Stomach (tissue), 9 donors: Measurements from ENCODE around the gene FOXF2. TPM values are rescaled to one million over a fixed set of nuclear protein-coding genes. Genes with fewer than 3 reads are reported as not detected.
"Not testable (repeated sequence)": the region's sequence is repeated elsewhere in the genome, so short reads cannot be mapped to it uniquely, and the experiment has no call there.

Experiments
- DNase-seq, 2 donors: peaks; one replicate each; pipeline versions ENCODE4 v3.0.0 to v3.0.0-alpha.2; 2013 to 2019
- H3K27ac ChIP-seq, 5 donors: fragments of 200-600 bp in 4 of 5; sonication (generic) in 4 of 5; one replicate each; pipeline ENCODE4 v1.5.1; 2013 to 2019; ENCODE audit warnings: mild to moderate bottlenecking in 1 of 5, moderate library complexity in 1 of 5
- H3K27me3 ChIP-seq, 3 donors: fragments of 200-600 bp; sonication (generic); one replicate each; pipeline ENCODE4 v1.5.1; 2017 to 2019; ENCODE audit warnings: mixed run types in 1 of 3
- H3K36me3 ChIP-seq, 4 donors: fragments of 200-600 bp; sonication (generic); 1 replicate in 3 of 4; 2 replicates in 1 of 4; pipeline ENCODE4 v1.5.1; 2016 to 2019
- H3K4me1 ChIP-seq, 4 donors: fragments of 200-600 bp; sonication (generic); one replicate each; pipeline ENCODE4 v1.5.1; 2016 to 2019
- H3K4me3 ChIP-seq, 4 donors: fragments of 200-600 bp; sonication (generic) in 3 of 4; one replicate each; pipeline ENCODE4 v1.5.1; 2016 to 2019; ENCODE audit warnings: mild to moderate bottlenecking in 1 of 4
- H3K9me3 ChIP-seq, 4 donors: fragments of 200-600 bp; sonication (generic); one replicate each; pipeline ENCODE4 v1.5.1; 2016 to 2019
- CTCF ChIP-seq, 7 experiments: fragments of 450-650 bp in 4 of 7; fragments of 200-600 bp in 3 of 7; sonication (generic) in 3 of 7; IDR thresholded peaks; one replicate each; pipeline ENCODE4 v1.5.1; 2016 to 2019; ENCODE audit warnings: antibody characterized with exemption in 7 of 7, control low read depth in 2 of 7, mild to moderate bottlenecking in 1 of 7
- EP300 ChIP-seq: sonication (generic); formaldehyde crosslinking; IDR thresholded peaks from one replicate; pipeline ENCODE4 v1.6.1; 2017; ENCODE audit warnings: antibody characterized with exemption
- POLR2A ChIP-seq, 4 donors: fragments of 450-650 bp; IDR thresholded peaks; one replicate each; pipeline ENCODE4 v1.6.1; 2016; ENCODE audit warnings: antibody characterized with exemption in 4 of 4, control low read depth in 2 of 4, mild to moderate bottlenecking in 1 of 4, moderate library complexity in 1 of 4
- POLR2AphosphoS5 ChIP-seq, 3 donors: sonication (generic); formaldehyde crosslinking; IDR thresholded peaks; one replicate each; pipeline ENCODE4 v1.6.1; 2016; ENCODE audit warnings: antibody characterized with exemption in 3 of 3
- WGBS, 5 donors: extraction: QIAGEN DNeasy Blood & Tissue Kit in 3 of 5; methylation state at CpG; one replicate each; pipeline versions ENCODE4 v1.1.5 to v1.1.7; 2013 to 2018; 5-methylcytosine and 5-hydroxymethylcytosine counted together
- intact Hi-C: fragments of 100-400 bp; cut with DNase I; formaldehyde crosslinking; loops from one replicate; pipeline ENCODE4 v1.15.1; 2023; ENCODE audit warnings: low total_unique reads
- polyA plus RNA-seq, 3 donors: library from polyadenylated mRNA; stranded (reverse); fragments of 200-250 nt; gene quantifications; one replicate each; pipeline ENCODE4 v1.2.3, GENCODE V29; 2013
- total RNA-seq, 5 donors: library from RNA; depleted of rRNA; stranded (reverse); fragments of >200 nt; gene quantifications; one replicate each; pipeline versions ENCODE4 v1.1.0 to v1.2.3, GENCODE V29; 2014 to 2016
- donor health status: healthy with polysubstance abuse.
- donor health status: Bipolar disorder and iron deficiency.
- donor health status: healthy.

Gene FOXF2
- total and polyA plus RNA-seq, 8 donors: 9.6 to 104 (median 19.2) TPM

DNA sequence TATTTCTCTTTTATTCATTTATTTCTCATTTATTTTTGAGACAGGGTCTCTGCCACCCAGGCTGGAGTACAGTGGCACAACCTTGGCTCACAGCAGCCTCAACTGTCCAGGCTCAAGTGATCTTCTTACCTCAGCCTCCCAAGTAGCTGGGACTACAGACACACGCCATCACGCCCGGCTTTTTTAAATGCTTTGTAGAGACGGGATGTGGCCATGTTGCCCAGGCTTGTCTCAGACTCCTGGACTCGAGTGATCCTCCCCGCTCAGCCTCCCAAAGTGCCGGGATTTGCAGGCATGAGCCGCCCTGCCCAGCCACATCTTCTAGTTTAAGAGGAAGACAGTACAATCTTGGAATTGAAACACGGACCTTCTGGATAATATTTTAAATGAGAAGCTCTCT lies 21.6 kb upstream of the FOXF2 start:
- Histone ChIP-seq H3K27me3 (peaks cover 0 to 16% (median 0%) of the 10 kb centered on the region in 3 donors), H3K4me3 (no peak overlapping the region), H3K27ac (no peak overlapping the region), H3K4me1 (peaks cover 3 to 16% (median 8%) of the 10 kb centered on the region in 4 donors), H3K36me3 (no peaks in the 10 kb centered on the region), H3K9me3 (peaks cover 0 to 22% (median 7%) of the 10 kb centered on the region in 4 donors)
- TF ChIP-seq EP300: no peak
- TF ChIP-seq CTCF (IDR thresholded peaks at IDR 0.05): no peak
- no peak for TF ChIP-seq POLR2AphosphoS5 (IDR thresholded peaks at IDR 0.05)
- no peak for TF ChIP-seq POLR2A (IDR thresholded peaks at IDR 0.05)
- 92 to 94% (median 94%) methylated on average over 9 of the region's 9 CpGs for WGBS, 5 donors
- DNase-seq: no peak
- intact Hi-C loops: no loop called here

DNA sequence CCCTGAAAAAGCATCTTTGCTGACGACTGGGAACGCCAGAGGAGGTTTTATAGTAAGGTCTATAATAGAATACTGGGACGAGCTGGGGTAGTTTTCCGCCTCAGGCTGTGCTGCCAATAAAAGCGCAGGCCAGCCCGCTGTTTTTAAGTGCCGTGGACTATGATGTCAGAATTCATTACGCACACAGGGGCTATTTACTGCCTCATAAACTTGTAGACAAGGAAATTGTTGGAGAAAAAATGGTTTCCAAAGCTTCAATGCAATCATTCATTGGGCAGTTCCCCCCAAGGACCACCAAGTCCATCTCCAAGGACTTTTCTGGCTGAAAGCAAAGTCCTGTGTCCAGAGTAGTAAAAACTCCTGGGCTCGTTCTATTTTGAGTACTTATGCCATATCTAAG lies 20.4 kb upstream of the FOXF2 start:
- Histone ChIP-seq H3K9me3 (peaks cover 0 to 22% (median 9%) of the 10 kb centered on the region in 4 donors), H3K27ac (no peak overlapping the region), H3K4me1 (peaks cover 3 to 16% (median 8%) of the 10 kb centered on the region in 4 donors), H3K36me3 (no peaks in the 10 kb centered on the region), H3K27me3 (peaks cover 0 to 28% (median 0%) of the 10 kb centered on the region in 3 donors), H3K4me3 (no peak overlapping the region)
- intact Hi-C loops: no loop called here
- TF ChIP-seq POLR2A (IDR thresholded peaks at IDR 0.05) (no peak), EP300 (no peak), POLR2AphosphoS5 (IDR thresholded peaks at IDR 0.05) (no peak), CTCF (IDR thresholded peaks at IDR 0.05) (no peak)
- no peak for DNase-seq
- WGBS, 5 donors: 79 to 94% (median 90%) methylated on average over 9 of the region's 9 CpGs

DNA sequence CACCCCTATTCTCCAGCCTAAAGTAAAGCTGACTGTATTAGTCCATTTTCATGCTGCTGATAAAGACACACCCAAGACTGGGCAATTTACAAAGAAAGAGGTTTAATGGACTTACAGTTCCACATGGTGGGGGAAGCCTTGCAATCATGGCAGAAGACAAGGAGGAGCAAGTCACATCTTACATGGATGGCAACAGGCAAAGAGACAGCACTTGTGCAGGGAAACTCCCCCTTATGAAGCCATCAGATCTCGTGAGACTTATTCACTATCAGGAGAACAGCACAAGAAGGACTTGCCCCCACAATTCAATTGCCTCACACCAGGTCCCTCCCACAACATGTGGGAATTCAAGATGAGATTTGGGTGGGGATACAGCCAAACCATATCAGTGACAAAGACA lies 19.7 kb upstream of the FOXF2 start:
- intact Hi-C loops, H3K36me3 ChIP-seq, H3K27ac ChIP-seq, H3K4me1 ChIP-seq, H3K4me3 ChIP-seq, DNase-seq: not testable (repeated sequence)
- H3K27me3 ChIP-seq: peaks cover 0 to 31% (median 4%) of the 10 kb centered on the region in 3 donors
- WGBS, 5 donors: 75 to 87% (median 80%) methylated on average over 1 of the region's 1 CpG
- H3K9me3 ChIP-seq: peaks cover 0 to 22% (median 9%) of the 10 kb centered on the region in 4 donors

DNA sequence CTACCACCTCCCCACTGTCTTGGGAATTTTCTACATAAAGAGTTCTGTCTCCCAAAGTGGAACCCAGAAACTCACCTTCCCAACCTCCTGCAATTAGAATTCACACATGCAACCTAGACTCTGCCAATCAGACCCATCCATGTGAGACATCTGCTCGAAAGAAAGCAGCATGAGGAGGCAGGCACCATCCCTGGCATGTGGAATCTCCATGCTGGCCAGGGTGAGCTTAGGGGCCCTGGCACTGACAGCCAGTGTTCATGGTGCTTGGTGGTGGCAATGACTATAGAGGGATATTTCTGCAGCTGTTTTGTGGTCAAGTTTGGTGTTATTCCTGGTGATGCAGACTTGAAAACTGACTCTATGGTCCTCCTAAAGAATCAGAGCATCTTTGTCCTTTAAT lies 17.4 kb upstream of the FOXF2 start:
- no peaks in the 10 kb centered on the region for H3K4me1 ChIP-seq
- no peak overlapping the region for H3K4me3 ChIP-seq
- TF ChIP-seq POLR2A (IDR thresholded peaks at IDR 0.05): no peak
- TF ChIP-seq POLR2AphosphoS5 (IDR thresholded peaks at IDR 0.05): no peak
- TF ChIP-seq EP300: no peak
- no peak for TF ChIP-seq CTCF (IDR thresholded peaks at IDR 0.05)
- intact Hi-C loops: no loop called here
- no peak for DNase-seq
- 55 to 79% (median 68%) methylated on average over 1 of the region's 1 CpG for WGBS, 5 donors
- H3K27ac ChIP-seq: no peak overlapping the region
- peaks cover 0 to 53% (median 20%) of the 10 kb centered on the region in 3 donors for H3K27me3 ChIP-seq
- no peaks in the 10 kb centered on the region for H3K36me3 ChIP-seq
- H3K9me3 ChIP-seq: peaks cover 0 to 22% (median 9%) of the 10 kb centered on the region in 4 donors

DNA sequence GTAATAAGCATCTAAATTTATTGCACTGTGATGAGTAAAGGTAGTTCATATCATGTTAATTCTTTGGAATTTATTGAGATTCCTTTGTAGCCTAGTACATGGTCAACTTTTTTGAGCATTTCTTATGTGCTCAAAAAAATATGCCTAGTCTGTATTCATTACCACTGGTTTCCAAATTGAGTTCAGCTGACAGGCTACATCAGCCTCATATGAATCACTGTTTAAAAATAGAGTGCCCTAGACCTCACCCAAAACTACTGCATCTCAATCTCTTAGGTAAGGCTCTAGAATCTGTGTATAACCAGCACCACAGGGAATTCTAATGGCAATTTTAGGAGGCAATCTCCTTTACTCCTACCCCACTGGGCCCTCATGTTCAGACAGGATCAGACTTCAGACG lies 16.7 kb upstream of the FOXF2 start:
- 74 to 93% (median 87%) methylated on average over 1 of the region's 1 CpG for WGBS, 5 donors
- Histone ChIP-seq H3K36me3 (no peaks in the 10 kb centered on the region), H3K27me3 (peaks cover 6 to 61% (median 27%) of the 10 kb centered on the region in 3 donors), H3K4me1 (peaks cover 0 to 3% (median 0%) of the 10 kb centered on the region in 4 donors), H3K27ac (no peak overlapping the region), H3K9me3 (peaks cover 0 to 22% (median 9%) of the 10 kb centered on the region in 4 donors), H3K4me3 (no peak overlapping the region)
- TF ChIP-seq EP300: no peak
- no peak for TF ChIP-seq CTCF (IDR thresholded peaks at IDR 0.05)
- no peak for TF ChIP-seq POLR2AphosphoS5 (IDR thresholded peaks at IDR 0.05)
- no peak for TF ChIP-seq POLR2A (IDR thresholded peaks at IDR 0.05)
- intact Hi-C loops: no loop called here
- DNase-seq: no peak
